ENCODE measurements around the gene KCNQ5.

GRCh38 chr6:72709431-72709830, 87.6 kb downstream of the KCNQ5 start:
- TF ChIP-seq CTCF (IDR thresholded peaks at IDR 0.05): no peak
- no peak for TF ChIP-seq ZNF121 (CRISPR knock-in tag; IDR thresholded peaks at IDR 0.05)
- TF ChIP-seq PRDM15 (CRISPR knock-in tag; IDR thresholded peaks at IDR 0.05): no peak
- no peak for TF ChIP-seq MAX (CRISPR knock-in tag; IDR thresholded peaks at IDR 0.05)

Data from WTC11 (cell line).